Fibroblast of lung (primary cell): ENCODE results near the gene MOSPD3. TPM values are rescaled to one million over a fixed set of nuclear protein-coding genes. Genes with fewer than 3 reads are reported as not detected.

Experiments
- DNase-seq, 2 donors: peaks; one replicate each; pipeline versions ENCODE4 v3.0.0 to v3.0.0-alpha.2; 2010; ENCODE audit warnings: low read depth in 2 of 2
- H2AFZ ChIP-seq: 2 replicates; pipeline ENCODE4 v1.5.1; 2012; ENCODE audit warnings: low read length, control low read depth, inconsistent platforms
- H3K27ac ChIP-seq: 2 replicates; pipeline ENCODE4 v1.5.1; 2011; ENCODE audit warnings: low read length, control low read depth; ENCODE audit not compliant: insufficient read depth
- H3K27me3 ChIP-seq: 2 replicates; pipeline ENCODE4 v1.5.1; 2011; ENCODE audit warnings: mild to moderate bottlenecking, low read length; ENCODE audit not compliant: control insufficient read depth, insufficient read depth
- H3K36me3 ChIP-seq: 2 replicates; pipeline ENCODE4 v1.5.1; 2011; ENCODE audit warnings: low read length; ENCODE audit not compliant: control insufficient read depth, insufficient read depth
- H3K4me1 ChIP-seq: 2 replicates; pipeline ENCODE4 v1.5.1; 2011; ENCODE audit warnings: low read length; ENCODE audit not compliant: control insufficient read depth, insufficient read depth; ENCODE audit errors: extremely low read depth
- H3K4me2 ChIP-seq: 2 replicates; pipeline ENCODE4 v1.5.1; 2011; ENCODE audit warnings: low read length, control low read depth; ENCODE audit not compliant: insufficient read depth; ENCODE audit errors: extremely low read depth
- H3K4me3 ChIP-seq, 4 experiments: fragments of 200-600 bp in 1 of 4; sonication (generic) in 1 of 4; replicated peaks in 1 of 4; 2 replicates each; pipeline ENCODE4 v1.5.1; 2011 to 2016; ENCODE audit warnings: low read length in 4 of 4, low read depth in 3 of 4, mild to moderate bottlenecking in 3 of 4, control low read depth in 2 of 4, inconsistent platforms in 1 of 4, mixed read lengths in 1 of 4; ENCODE audit not compliant: insufficient read depth in 1 of 4; ENCODE audit errors: control extremely low read depth in 1 of 4
- H3K79me2 ChIP-seq: 2 replicates; pipeline ENCODE4 v1.5.1; 2012; ENCODE audit warnings: mild to moderate bottlenecking, low read length, inconsistent platforms; ENCODE audit not compliant: control insufficient read depth, insufficient read depth
- H3K9ac ChIP-seq: 2 replicates; pipeline ENCODE4 v1.5.1; 2011; ENCODE audit warnings: mild to moderate bottlenecking, low read length, control low read depth; ENCODE audit not compliant: insufficient read depth
- H3K9me3 ChIP-seq: 2 replicates; pipeline ENCODE4 v1.5.1; 2012; ENCODE audit warnings: low read depth, low read length; ENCODE audit not compliant: control insufficient read depth, insufficient read depth
- H4K20me1 ChIP-seq: 2 replicates; pipeline ENCODE4 v1.5.1; 2011; ENCODE audit warnings: low read length; ENCODE audit not compliant: control insufficient read depth, insufficient read depth; ENCODE audit errors: extremely low read depth
- EZH2 ChIP-seq: IDR thresholded peaks from 2 replicates; pipeline ENCODE4 v1.5.1; 2012; ENCODE audit warnings: low read length, control low read depth, mild to moderate bottlenecking; ENCODE audit errors: missing control alignments
- polyA plus RNA-seq, 2 donors: library from polyadenylated mRNA; depleted of rRNA in 1 of 2; stranded (reverse) in 1 of 2; unstranded in 1 of 2; fragments of >200 nt; gene quantifications; 2 replicates each; pipeline ENCODE4 v1.2.1, GENCODE V29; 2011 to 2012; ENCODE audit warnings: missing spikeins in 1 of 2
- total RNA-seq: library from RNA; depleted of rRNA; stranded (reverse); fragments of >200 nt; gene quantifications from 2 replicates; pipeline ENCODE4 v1.2.1, GENCODE V29; 2014
- TF ChIP-seq, protein P1 (sequence below), 2 donors: IDR thresholded peaks in 1 of 2; conservative IDR thresholded peaks in 1 of 2; 1 replicate in 1 of 2; 2 replicates in 1 of 2; pipeline ENCODE4 v1.5.1; 2011 to 2012; ENCODE audit warnings: low read length in 2 of 2, control low read depth in 1 of 2, inconsistent platforms in 1 of 2, low read depth in 1 of 2, mild to moderate bottlenecking in 1 of 2

The MOSPD3 gene
- total and polyA plus RNA-seq, 2 donors (not counting 1 experiment from before 2014, with no cell fraction given) = 5.9 to 12.8 TPM

DNA sequence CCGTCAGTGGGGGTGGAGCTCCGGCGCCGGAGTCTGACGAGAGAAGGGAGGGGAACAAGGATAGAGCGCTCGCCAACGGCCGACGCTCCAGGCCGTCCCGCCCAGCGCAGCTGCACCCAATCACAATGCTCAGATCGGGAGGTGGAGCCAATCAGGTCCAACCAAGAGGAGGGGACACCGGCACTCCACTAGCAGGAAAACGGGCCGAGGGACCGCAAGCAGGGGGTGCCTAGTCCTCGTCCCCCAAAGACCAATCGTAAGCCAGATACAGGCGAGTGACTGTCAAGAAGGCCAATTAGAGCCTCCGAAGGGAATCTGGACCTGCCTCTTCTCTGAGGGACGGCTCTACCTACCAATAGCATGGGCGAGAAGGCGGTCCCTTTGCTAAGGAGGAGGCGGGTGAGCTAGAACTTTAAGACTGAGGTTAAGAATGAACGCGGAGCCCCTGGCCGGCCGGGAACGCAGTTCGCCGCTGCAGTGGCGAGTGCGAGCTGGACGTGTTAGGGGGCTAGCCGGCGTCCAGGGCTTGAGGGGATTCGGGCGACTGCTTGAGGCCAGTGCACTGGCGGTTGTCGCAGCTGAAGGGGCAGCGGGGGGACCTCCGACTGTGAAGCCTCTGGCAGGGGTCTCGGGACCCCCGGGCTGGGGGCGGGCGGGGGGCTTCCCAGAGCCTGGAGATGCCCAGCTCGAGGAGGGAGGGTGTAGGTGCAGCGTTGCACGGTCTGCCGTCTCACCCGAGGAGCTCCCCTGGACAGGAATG, 25.9 kb upstream of the MOSPD3 start, which contains the start of gene FBXO24:
FBXO24 (plus strand) TSS at position 63 of the 760 bp plus-strand sequence; CDS start at position 361, 298 bp downstream.
- H3K9me3 ChIP-seq = no peaks in the 10 kb centered on the region

DNA sequence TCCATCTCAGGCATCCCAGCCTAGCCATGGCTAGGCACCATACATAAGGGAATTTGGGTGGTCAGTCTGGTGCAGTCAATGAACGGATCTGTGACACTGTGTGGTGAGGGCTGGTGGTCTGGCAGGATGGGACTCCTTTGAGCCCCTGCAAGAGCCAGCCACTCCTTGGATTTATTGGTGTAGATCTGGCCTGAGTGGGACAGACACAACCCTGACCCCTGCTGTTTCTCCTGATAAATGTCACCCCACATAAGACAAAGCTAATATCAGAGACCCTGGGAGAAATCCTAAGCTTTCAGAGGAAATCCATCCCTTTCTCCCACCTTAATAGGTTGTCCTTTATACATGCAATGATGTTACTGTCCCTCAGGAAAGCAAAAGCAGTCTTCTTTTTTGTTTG, 23.9 kb upstream of the MOSPD3 start:
- Histone ChIP-seq H4K20me1 (no peaks in the 10 kb centered on the region), H3K79me2 (peaks cover 19% of the 10 kb centered on the region), H3K4me2 (no peak overlapping the region), H3K4me3 (no peak overlapping the region), H2AFZ (no peak overlapping the region), H3K4me1 (peaks cover 16% of the 10 kb centered on the region), H3K36me3 (no peaks in the 10 kb centered on the region), H3K9me3 (no peaks in the 10 kb centered on the region), H3K9ac (no peak overlapping the region), H3K27ac (no peak overlapping the region), H3K27me3 (no peaks in the 10 kb centered on the region)
- no peak for TF ChIP-seq EZH2
- TF ChIP-seq, protein P1, sequence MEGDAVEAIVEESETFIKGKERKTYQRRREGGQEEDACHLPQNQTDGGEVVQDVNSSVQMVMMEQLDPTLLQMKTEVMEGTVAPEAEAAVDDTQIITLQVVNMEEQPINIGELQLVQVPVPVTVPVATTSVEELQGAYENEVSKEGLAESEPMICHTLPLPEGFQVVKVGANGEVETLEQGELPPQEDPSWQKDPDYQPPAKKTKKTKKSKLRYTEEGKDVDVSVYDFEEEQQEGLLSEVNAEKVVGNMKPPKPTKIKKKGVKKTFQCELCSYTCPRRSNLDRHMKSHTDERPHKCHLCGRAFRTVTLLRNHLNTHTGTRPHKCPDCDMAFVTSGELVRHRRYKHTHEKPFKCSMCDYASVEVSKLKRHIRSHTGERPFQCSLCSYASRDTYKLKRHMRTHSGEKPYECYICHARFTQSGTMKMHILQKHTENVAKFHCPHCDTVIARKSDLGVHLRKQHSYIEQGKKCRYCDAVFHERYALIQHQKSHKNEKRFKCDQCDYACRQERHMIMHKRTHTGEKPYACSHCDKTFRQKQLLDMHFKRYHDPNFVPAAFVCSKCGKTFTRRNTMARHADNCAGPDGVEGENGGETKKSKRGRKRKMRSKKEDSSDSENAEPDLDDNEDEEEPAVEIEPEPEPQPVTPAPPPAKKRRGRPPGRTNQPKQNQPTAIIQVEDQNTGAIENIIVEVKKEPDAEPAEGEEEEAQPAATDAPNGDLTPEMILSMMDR (conservative IDR thresholded peaks at IDR 0.05 in 1 of 2, IDR thresholded peaks at IDR 0.05 in 1 of 2; ENCODE audit: low read depth in 1 of 2, low read length in 2 of 2) = peak; percentile 15 to 47
- DNase-seq = no peak

More for the DNA sequence above, 25.9 kb upstream of the MOSPD3 start, which contains the start of gene FBXO24:
- DNase-seq = peak; percentile 100
- Histone ChIP-seq H3K27ac (peak within 1 kb of the TSS; percentile 78), H3K79me2 (peaks cover 35% of the 10 kb centered on the region), H2AFZ (peak within 1 kb of the TSS; percentile 90), H3K4me1 (peaks cover 17% of the 10 kb centered on the region), H3K4me3 (peak within 1 kb of the TSS; percentile 76 to 98 (median 86)), H3K9ac (peak within 1 kb of the TSS; percentile 80), H3K36me3 (peaks cover 6% of the 10 kb centered on the region), H3K27me3 (no peaks in the 10 kb centered on the region), H3K4me2 (peak within 1 kb of the TSS; percentile 94), H4K20me1 (no peaks in the 10 kb centered on the region)
- no peak for TF ChIP-seq EZH2
- TF ChIP-seq, protein P1 (conservative IDR thresholded peaks at IDR 0.05 in 1 of 2, IDR thresholded peaks at IDR 0.05 in 1 of 2; ENCODE audit: low read depth in 1 of 2, low read length in 2 of 2) = no peak

DNA sequence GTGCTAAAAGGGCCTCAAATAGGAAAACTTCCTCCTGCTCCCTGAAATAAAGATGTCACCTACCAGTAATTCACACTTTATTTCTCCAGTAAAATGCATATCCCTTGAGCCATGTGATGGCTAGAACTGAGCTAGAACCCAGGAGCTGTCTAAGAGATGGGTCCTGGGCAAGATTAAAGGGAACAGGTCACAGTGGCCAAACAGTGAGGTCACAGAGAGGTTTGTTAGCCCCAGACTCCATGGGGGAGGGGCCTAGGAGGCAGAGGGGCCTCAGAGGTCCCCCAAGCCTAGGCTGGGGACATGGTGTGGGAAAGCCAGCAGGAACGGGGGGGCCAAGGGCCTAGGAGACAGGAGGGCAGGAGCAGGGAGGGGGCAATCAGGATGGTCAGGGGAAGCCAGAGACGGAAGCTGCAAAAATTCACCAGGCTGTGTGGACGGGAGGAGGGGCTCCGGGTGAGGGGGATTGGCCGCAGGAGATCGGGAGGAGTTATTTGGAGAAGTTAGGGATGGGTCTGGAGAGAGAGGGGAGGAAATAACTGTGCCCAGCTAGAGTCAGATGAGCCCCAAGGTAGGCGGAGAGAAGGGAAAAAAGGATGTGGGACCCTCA, 22.9 kb upstream of the MOSPD3 start:
- Histone ChIP-seq H3K9me3 (no peaks in the 10 kb centered on the region), H3K4me1 (peaks cover 9% of the 10 kb centered on the region), H3K36me3 (no peaks in the 10 kb centered on the region), H3K79me2 (peaks cover 11% of the 10 kb centered on the region), H3K27ac (no peak overlapping the region), H2AFZ (no peak overlapping the region), H3K4me3 (peak overlapping the region in 1 of 4 experiments; percentile 27), H3K9ac (no peak overlapping the region), H4K20me1 (no peaks in the 10 kb centered on the region), H3K27me3 (no peaks in the 10 kb centered on the region), H3K4me2 (no peak overlapping the region)
- TF ChIP-seq, protein P1 (conservative IDR thresholded peaks at IDR 0.05 in 1 of 2, IDR thresholded peaks at IDR 0.05 in 1 of 2; ENCODE audit: low read depth in 1 of 2, low read length in 2 of 2) = no peak
- no peak for TF ChIP-seq EZH2
- no peak for DNase-seq
